Stimulated activated naive CD4-positive, alpha-beta T cell treated with Interleukin-2 at 50 U/mL for 16 hours (primary cell): Measurements from ENCODE around the gene PLAAT3.
"Not testable (repeated sequence)": the region's sequence is repeated elsewhere in the genome, so short reads cannot be mapped to it uniquely, and the experiment has no call there.

ENCODE experiments used
- DNase-seq: peaks from one replicate; lab custom pipeline; 2025; lab: John Stamatoyannopoulos, UW

The PLAAT3 gene

GRCh38 chr11:63614136-63614671, at the start of gene PLAAT3:
TSS of gene PLAAT3 (minus strand) at chr11:63614433. CDS start at chr11:63614014, 419 bp downstream.
- DNase-seq, result peak; percentile 11

- no peak for DNase-seq
Observed at GRCh38 chr11:63663809-63664208, 49.6 kb upstream of the PLAAT3 start.

- no peak for DNase-seq
Observed at GRCh38 chr11:63660972-63661371, 46.7 kb upstream of the PLAAT3 start.

GRCh38 chr11:63652671-63653070, 38.4 kb upstream of the PLAAT3 start:
- no peak for DNase-seq

GRCh38 chr11:63643205-63643604, 29.0 kb upstream of the PLAAT3 start:
- DNase-seq, result no peak

GRCh38 chr11:63641727-63642126, 27.5 kb upstream of the PLAAT3 start:
- DNase-seq, result no peak

- DNase-seq, result no peak
Observed at GRCh38 chr11:63639199-63639832, 25.1 kb upstream of the PLAAT3 start.

GRCh38 chr11:63638436-63638835, 24.2 kb upstream of the PLAAT3 start:
- DNase-seq, result not testable (repeated sequence)

- peak; percentile 37 for DNase-seq
Observed at GRCh38 chr11:63635762-63636465, 21.7 kb upstream of the PLAAT3 start.

- no peak for DNase-seq
Observed at GRCh38 chr11:63629426-63629825, 15.2 kb upstream of the PLAAT3 start.

GRCh38 chr11:63623513-63624140, 9.4 kb upstream of the PLAAT3 start:
- no peak for DNase-seq

- no peak for DNase-seq
Observed at GRCh38 chr11:63622323-63622722, 8.1 kb upstream of the PLAAT3 start.

GRCh38 chr11:63621071-63621470, 6.8 kb upstream of the PLAAT3 start:
- DNase-seq, result no peak

- no peak for DNase-seq
Observed at GRCh38 chr11:63619967-63620366, 5.7 kb upstream of the PLAAT3 start.

GRCh38 chr11:63617686-63618085, 3.5 kb upstream of the PLAAT3 start:
- DNase-seq, result not testable (repeated sequence)

GRCh38 chr11:63616953-63617352, 2.7 kb upstream of the PLAAT3 start:
- DNase-seq, result no peak

- DNase-seq, result peak; percentile 3
Observed at GRCh38 chr11:63613517-63614135, 607 bp downstream of the PLAAT3 start.

- DNase-seq, result no peak
Observed at GRCh38 chr11:63612181-63612580, 2.1 kb downstream of the PLAAT3 start.

- no peak for DNase-seq
Observed at GRCh38 chr11:63611395-63611747, 2.9 kb downstream of the PLAAT3 start.

- no peak for DNase-seq
Observed at GRCh38 chr11:63610604-63611394, 3.4 kb downstream of the PLAAT3 start.

GRCh38 chr11:63609971-63610580, 4.2 kb downstream of the PLAAT3 start:
- no peak for DNase-seq
